Activated CD8-positive, alpha-beta T cell treated with anti-CD3 and anti-CD28 coated beads, Interleukin-2, amount 10 ng/mL, durations not matched to agents 7 days and 5 days (primary cell): ENCODE results near the gene PXMP2. TPM values are rescaled to one million over a fixed set of nuclear protein-coding genes. Genes with fewer than 3 reads are reported as not detected.
A peak's percentile ranks its signal among the peaks of the same experiment; 100 is the strongest.
"Not testable (repeated sequence)": the region's sequence is repeated elsewhere in the genome, so short reads cannot be mapped to it uniquely, and the experiment has no call there.

ENCODE experiments used
- ATAC-seq: fragments of 150-1000 bp; cut with Tn5 transposase; one replicate; pipeline ENCODE4 v1.10.0; 2021; ENCODE audit warnings: moderate library complexity
- CTCF ChIA-PET: fragments of 350-600 bp; sonication (Branson Sonifier 250); formaldehyde crosslinking; loops from one replicate; lab custom pipeline; 2021; ENCODE audit warnings: antibody characterized with exemption; lab: Charles Lee
- POLR2A ChIA-PET: fragments of 350-600 bp; sonication (Branson Sonifier 250); formaldehyde crosslinking; loops from one replicate; lab custom pipeline; 2021; ENCODE audit warnings: antibody characterized with exemption; lab: Charles Lee
- DNase-seq: peaks from one replicate; pipeline ENCODE4 v3.0.0-alpha.2; 2020
- H3K27ac Mint-ChIP-seq: one replicate; pipeline ENCODE4 v1.8.0; 2021; ENCODE audit warnings: mild to moderate bottlenecking, mixed read lengths
- H3K27me3 Mint-ChIP-seq: one replicate; pipeline ENCODE4 v1.8.0; 2021; ENCODE audit warnings: low read depth, mixed read lengths
- H3K36me3 Mint-ChIP-seq: one replicate; pipeline ENCODE4 v1.8.0; 2021; ENCODE audit warnings: low read depth, mixed read lengths
- H3K4me1 Mint-ChIP-seq: one replicate; pipeline ENCODE4 v1.8.0; 2021; ENCODE audit warnings: low read depth, mixed read lengths
- H3K4me3 Mint-ChIP-seq: one replicate; pipeline ENCODE4 v1.8.0; 2021; ENCODE audit warnings: mild to moderate bottlenecking, mixed read lengths
- H3K9me3 Mint-ChIP-seq: one replicate; pipeline ENCODE4 v1.8.0; 2022; ENCODE audit warnings: mixed read lengths; ENCODE audit not compliant: insufficient read depth
- total RNA-seq, 2 experiments: library from RNA; stranded (reverse); gene quantifications; one replicate each; pipeline ENCODE4 v1.2.3, GENCODE V29; 2021

Gene PXMP2
- total RNA-seq, 2 experiments from 2014 or later: 38.0 to 40.6 TPM

GRCh38 chr12:132675757-132676432, 11.5 kb upstream of the PXMP2 start:
- Mint-ChIP-seq H3K27me3 (no peaks in the 10 kb centered on the region), H3K4me1 (peaks cover 9% of the 10 kb centered on the region), H3K27ac (no peak overlapping the region), H3K9me3 (no peaks in the 10 kb centered on the region), H3K36me3 (peaks cover 75% of the 10 kb centered on the region), H3K4me3 (no peak overlapping the region)
- ChIA-PET CTCF (no interaction called here), POLR2A (no interaction called here)
- no peak for ATAC-seq
- no peak for DNase-seq

DNA sequence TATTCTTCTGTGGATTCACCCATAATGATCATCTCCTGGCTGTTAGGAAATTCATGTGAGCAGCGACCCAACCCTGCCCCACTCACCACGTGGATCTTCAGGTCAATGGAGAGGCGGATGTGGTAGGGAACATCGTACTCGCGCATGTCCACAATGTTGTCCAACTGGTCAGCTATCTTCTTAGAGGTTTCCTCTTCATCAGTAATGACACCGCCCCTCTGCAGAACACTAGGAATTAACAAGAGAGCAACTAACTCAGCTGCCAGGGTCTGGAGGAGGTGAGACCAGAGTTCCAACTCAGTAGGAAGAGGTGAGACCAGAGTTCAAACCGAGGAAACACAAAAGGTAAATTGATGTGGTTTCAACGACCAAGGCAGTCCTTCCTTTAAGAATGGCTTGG, 9.9 kb upstream of the PXMP2 start:
- Mint-ChIP-seq H3K4me1 (peaks cover 5% of the 10 kb centered on the region), H3K4me3 (no peak overlapping the region), H3K27ac (no peak overlapping the region), H3K36me3 (peaks cover 67% of the 10 kb centered on the region), H3K9me3 (no peaks in the 10 kb centered on the region), H3K27me3 (no peaks in the 10 kb centered on the region)
- ATAC-seq (no peak), DNase-seq (no peak)
- ChIA-PET CTCF (no interaction called here), POLR2A (no interaction called here)

GRCh38 chr12:132685400-132685799, 2.0 kb upstream of the PXMP2 start:
- H3K9me3 Mint-ChIP-seq: no peaks in the 10 kb centered on the region
- ChIA-PET POLR2A (no interaction called here), CTCF (no interaction called here)
- no peaks in the 10 kb centered on the region for H3K27me3 Mint-ChIP-seq
- ATAC-seq (no peak), DNase-seq (no peak)
- peaks cover 29% of the 10 kb centered on the region for H3K36me3 Mint-ChIP-seq
- peaks cover 33% of the 10 kb centered on the region for H3K4me1 Mint-ChIP-seq
- H3K27ac Mint-ChIP-seq: peak overlapping the region; percentile 69
- H3K4me3 Mint-ChIP-seq: peak overlapping the region; percentile 78

- ChIA-PET CTCF (no interaction called here), POLR2A (interaction anchor here (1.3 kb wide), 1 partner anchor 23 kb away, joined by 6 read pairs; the partner anchor contains the start of gene PGAM5)
- Mint-ChIP-seq H3K4me3 (peak overlapping the region; percentile 78), H3K27me3 (no peaks in the 10 kb centered on the region), H3K9me3 (no peaks in the 10 kb centered on the region), H3K27ac (peak overlapping the region; percentile 90), H3K36me3 (peaks cover 34% of the 10 kb centered on the region), H3K4me1 (peaks cover 29% of the 10 kb centered on the region)
- ATAC-seq: peak; percentile 67
- no peak for DNase-seq
Observed at GRCh38 chr12:132686825-132687210, 569 bp upstream of the PXMP2 start.

- no peak for ATAC-seq
- peak overlapping the region; percentile 4 for H3K27ac Mint-ChIP-seq
- CTCF ChIA-PET: no interaction called here
Observed at GRCh38 chr12:132689227-132689626, 1.8 kb downstream of the PXMP2 start.

DNA sequence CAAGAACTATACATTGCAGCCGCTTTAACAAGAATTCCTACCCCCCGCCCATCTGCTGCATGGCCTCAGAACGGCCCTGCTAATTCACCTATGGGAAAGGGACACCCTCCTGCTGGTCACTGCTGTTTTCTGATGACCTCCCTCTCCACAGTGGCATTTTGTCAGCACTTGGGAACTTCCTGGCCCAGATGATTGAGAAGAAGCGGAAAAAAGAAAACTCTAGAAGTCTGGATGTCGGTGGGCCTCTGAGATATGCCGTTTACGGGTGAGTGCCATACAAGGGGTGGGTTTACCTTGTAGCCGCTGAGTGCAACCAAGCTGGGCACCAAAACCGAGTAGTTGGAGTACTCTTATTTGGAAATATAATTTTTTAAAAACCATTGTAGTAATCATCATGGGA, 2.7 kb downstream of the PXMP2 start:
- peaks cover 26% of the 10 kb centered on the region for H3K36me3 Mint-ChIP-seq
- peaks cover 20% of the 10 kb centered on the region for H3K4me1 Mint-ChIP-seq
- ChIA-PET POLR2A (no interaction called here), CTCF (no interaction called here)
- H3K9me3 Mint-ChIP-seq: no peaks in the 10 kb centered on the region
- ATAC-seq (no peak), DNase-seq (no peak)
- H3K27ac Mint-ChIP-seq: no peak overlapping the region
- peak overlapping the region; percentile 74 for H3K4me3 Mint-ChIP-seq
- H3K27me3 Mint-ChIP-seq: no peaks in the 10 kb centered on the region

More at GRCh38 chr12:132689227-132689626, 1.8 kb downstream of the PXMP2 start:
- peaks cover 28% of the 10 kb centered on the region for H3K36me3 Mint-ChIP-seq
- H3K27me3 Mint-ChIP-seq: no peaks in the 10 kb centered on the region
- DNase-seq: no peak
- H3K4me3 Mint-ChIP-seq: peak overlapping the region; percentile 74
- POLR2A ChIA-PET: no interaction called here
- H3K4me1 Mint-ChIP-seq: peaks cover 22% of the 10 kb centered on the region
- no peaks in the 10 kb centered on the region for H3K9me3 Mint-ChIP-seq

- peak overlapping the region; percentile 14 for H3K27ac Mint-ChIP-seq
- H3K4me1 Mint-ChIP-seq, H3K9me3 Mint-ChIP-seq, H3K4me3 Mint-ChIP-seq, H3K27me3 Mint-ChIP-seq, ATAC-seq, CTCF ChIA-PET, DNase-seq: not testable (repeated sequence)
- POLR2A ChIA-PET: interaction anchor here (1.1 to 1.3 kb wide), 2 partner anchors 12 to 18 kb away, joined by 3 to 5 read pairs; partner anchors contain the start of gene PGAM5
- peaks cover 27% of the 10 kb centered on the region for H3K36me3 Mint-ChIP-seq
Observed at GRCh38 chr12:132692030-132692429, 4.6 kb downstream of the PXMP2 start.

DNA sequence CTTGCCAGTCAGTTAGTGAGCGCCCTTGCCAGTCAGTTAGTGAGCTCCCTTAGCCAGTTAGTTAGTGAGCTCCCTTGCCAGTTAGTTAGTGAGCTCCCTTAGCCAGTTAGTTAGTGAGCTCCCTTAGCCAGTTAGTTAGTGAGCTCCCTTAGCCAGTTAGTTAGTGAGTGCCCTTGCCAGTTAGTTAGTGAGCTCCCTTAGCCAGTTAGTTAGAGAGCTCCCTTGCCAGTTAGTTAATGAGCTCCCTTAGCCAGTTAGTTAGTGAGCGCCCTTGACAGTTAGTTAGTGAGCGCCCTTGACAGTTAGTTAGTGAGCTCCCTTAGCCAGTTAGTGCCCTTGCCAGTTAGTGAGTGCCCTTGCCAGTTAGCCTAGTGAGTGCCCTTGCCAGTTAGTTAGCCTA, 7.5 kb downstream of the PXMP2 start:
- ATAC-seq, CTCF ChIA-PET, POLR2A ChIA-PET, H3K4me3 Mint-ChIP-seq, H3K27me3 Mint-ChIP-seq, DNase-seq, H3K4me1 Mint-ChIP-seq, H3K27ac Mint-ChIP-seq, H3K9me3 Mint-ChIP-seq: not testable (repeated sequence)
- H3K36me3 Mint-ChIP-seq: peaks cover 45% of the 10 kb centered on the region

DNA sequence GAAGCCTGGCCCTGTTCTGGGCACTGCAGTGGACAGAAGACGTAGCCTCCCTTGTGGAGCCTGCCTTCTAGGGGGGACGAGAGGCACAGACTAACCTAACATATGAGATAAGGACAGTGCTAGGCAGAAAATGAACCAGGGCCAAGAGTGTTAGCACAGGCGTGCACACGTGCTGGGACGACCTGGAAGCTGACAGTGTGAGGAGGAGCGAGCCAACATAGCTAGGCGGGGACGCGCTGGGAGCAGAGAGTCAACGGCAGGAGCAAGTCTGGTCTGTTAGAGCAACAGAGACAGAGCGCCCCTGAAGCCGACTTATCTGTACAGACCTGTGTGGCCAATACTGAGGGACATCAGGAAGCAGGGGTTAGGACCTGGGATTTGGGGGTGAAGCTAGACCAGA, 8.0 kb downstream of the PXMP2 start:
- ATAC-seq (no peak), DNase-seq (no peak)
- no peak overlapping the region for H3K27ac Mint-ChIP-seq
- POLR2A ChIA-PET: no interaction called here
- CTCF ChIA-PET: no interaction called here
- H3K9me3 Mint-ChIP-seq: no peaks in the 10 kb centered on the region
- H3K36me3 Mint-ChIP-seq: peaks cover 45% of the 10 kb centered on the region
- H3K27me3 Mint-ChIP-seq: no peaks in the 10 kb centered on the region
- peaks cover 2% of the 10 kb centered on the region for H3K4me1 Mint-ChIP-seq
- H3K4me3 Mint-ChIP-seq: no peak overlapping the region

DNA sequence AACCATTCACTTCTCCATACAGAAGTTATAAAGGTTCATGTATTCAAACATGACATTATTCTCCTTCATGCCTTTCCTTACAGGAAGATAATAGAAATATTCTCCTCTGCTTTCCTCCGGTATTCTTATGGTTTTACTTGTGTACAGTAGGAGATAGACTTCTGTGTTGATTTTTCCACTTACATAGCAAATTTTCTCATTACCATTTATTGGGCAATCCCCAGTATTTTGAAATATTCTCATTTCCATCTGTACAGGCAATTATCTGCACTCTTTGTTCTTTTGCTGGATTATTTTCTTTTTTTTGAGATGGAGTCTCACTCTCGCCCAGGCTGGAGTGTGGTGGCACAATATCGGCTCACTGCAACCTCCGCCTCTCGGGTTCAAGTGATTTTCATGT, 11.0 kb downstream of the PXMP2 start:
- no peaks in the 10 kb centered on the region for H3K9me3 Mint-ChIP-seq
- no peak for DNase-seq
- peaks cover 50% of the 10 kb centered on the region for H3K36me3 Mint-ChIP-seq
- peaks cover 2% of the 10 kb centered on the region for H3K4me1 Mint-ChIP-seq
- no peak for ATAC-seq
- CTCF ChIA-PET: interaction anchor here (0.7 kb wide), 1 partner anchor 45 kb away, joined by 3 read pairs; no protein-coding TSS in a partner anchor
- H3K27ac Mint-ChIP-seq: no peak overlapping the region
- no peaks in the 10 kb centered on the region for H3K27me3 Mint-ChIP-seq
- POLR2A ChIA-PET: interaction anchor here (0.7 to 1.1 kb wide), 2 partner anchors 12 to 28 kb away, joined by 3 to 4 read pairs; no protein-coding TSS in a partner anchor
- no peak overlapping the region for H3K4me3 Mint-ChIP-seq

GRCh38 chr12:132700212-132700822, 12.9 kb downstream of the PXMP2 start:
- Mint-ChIP-seq H3K27me3 (no peaks in the 10 kb centered on the region), H3K27ac (no peak overlapping the region), H3K4me1 (peaks cover 2% of the 10 kb centered on the region), H3K36me3 (peaks cover 62% of the 10 kb centered on the region), H3K4me3 (no peak overlapping the region), H3K9me3 (no peaks in the 10 kb centered on the region)
- ChIA-PET CTCF (no interaction called here), POLR2A (no interaction called here)
- ATAC-seq: no peak
- no peak for DNase-seq

DNA sequence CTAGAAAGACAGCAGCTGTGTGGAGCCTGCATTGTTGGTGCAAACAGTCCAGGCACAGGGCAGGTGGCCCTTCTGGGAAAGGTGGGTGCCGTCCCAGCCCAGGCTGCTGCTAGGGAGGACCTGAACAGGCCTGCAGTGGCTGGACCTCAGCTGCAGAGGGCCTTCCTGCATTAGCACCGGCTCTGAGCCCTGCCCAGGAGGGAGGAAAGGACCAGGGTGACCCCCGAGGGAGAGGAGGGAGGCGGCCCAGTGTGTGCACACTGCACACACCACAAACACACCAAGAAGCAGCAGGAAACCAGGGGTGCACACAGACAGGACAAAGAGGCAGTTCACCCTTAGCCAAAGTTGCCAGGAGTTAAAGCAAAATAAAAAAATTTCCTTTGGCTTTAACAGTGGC, 15.3 kb downstream of the PXMP2 start:
- Mint-ChIP-seq H3K4me3 (no peak overlapping the region), H3K27ac (no peak overlapping the region), H3K27me3 (no peaks in the 10 kb centered on the region), H3K9me3 (no peaks in the 10 kb centered on the region), H3K36me3 (peaks cover 58% of the 10 kb centered on the region), H3K4me1 (peaks cover 2% of the 10 kb centered on the region)
- CTCF ChIA-PET: no interaction called here
- ATAC-seq (no peak), DNase-seq (no peak)
- POLR2A ChIA-PET: interaction anchor here (0.9 kb wide), 1 partner anchor 263 kb away, joined by 3 read pairs; no protein-coding TSS in a partner anchor
